ENCODE data around the gene TSPAN4. TPM values are rescaled to one million over a fixed set of nuclear protein-coding genes. Genes with fewer than 3 reads are reported as not detected.

Gene TSPAN4
- total and polyA plus RNA-seq, 2 of the 13 experiments (the other 11 are each of a cell fraction or from before 2014, with no cell fraction given) = 31.7 to 68.3 TPM

- peak; percentile 52; the same call in 1 of the 2 replicates for TF ChIP-seq PATZ1 (CRISPR knock-in tag; IDR thresholded peaks at IDR 0.05)
- TF ChIP-seq ZNF549 (CRISPR knock-in tag; IDR thresholded peaks at IDR 0.05) = no peak
- no peak for TF ChIP-seq ZNF674 (CRISPR knock-in tag; IDR thresholded peaks at IDR 0.05; ENCODE audit: low read depth)
- TF ChIP-seq ZFP36 (IDR thresholded peaks at IDR 0.05; ENCODE audit: borderline replicate concordance, low read depth, low read length, partially characterized antibody) = no peak
- TF ChIP-seq ZC3H13 (CRISPR knock-in tag; IDR thresholded peaks at IDR 0.05) = no peak
- TF ChIP-seq TRAFD1 (CRISPR knock-in tag; IDR thresholded peaks at IDR 0.05; ENCODE audit: borderline replicate concordance) = no peak
- no peak for TF ChIP-seq TBX3 (IDR thresholded peaks at IDR 0.05; ENCODE audit: borderline replicate concordance)
- TF ChIP-seq HNRNPLL (IDR thresholded peaks at IDR 0.05; ENCODE audit: low read depth, low read length, poor library complexity, severe bottlenecking) = peak; percentile 33
- no peak for TF ChIP-seq REL (CRISPR knock-in tag; conservative IDR thresholded peaks at IDR 0.05)
- no peak for TF ChIP-seq ZNF597 (CRISPR knock-in tag; IDR thresholded peaks at IDR 0.05)
- no peak for TF ChIP-seq ZNF333 (CRISPR knock-in tag; IDR thresholded peaks at IDR 0.05; ENCODE audit: borderline replicate concordance)
- TF ChIP-seq SMARCE1 (IDR thresholded peaks at IDR 0.05; ENCODE audit: borderline replicate concordance) = no peak
- TF ChIP-seq ZNF276 (CRISPR knock-in tag; IDR thresholded peaks at IDR 0.05; ENCODE audit: low read depth) = no peak
- TF ChIP-seq ARID4A (CRISPR knock-in tag; IDR thresholded peaks at IDR 0.05; ENCODE audit: borderline replicate concordance) = no peak; the same call in 1 of the 2 replicates
- TF ChIP-seq ZNF503 (CRISPR knock-in tag; IDR thresholded peaks at IDR 0.05) = no peak
Measured at GRCh38 chr11:833114-833791, 9.4 kb upstream of the TSPAN4 start (continued).
